Measurements from ENCODE around the gene CIROP. TPM values are rescaled to one million over a fixed set of nuclear protein-coding genes. Genes with fewer than 3 reads are reported as not detected.

The CIROP gene
- total and polyA plus RNA-seq, 9 of the 15 experiments (the other 6 are each of a cell fraction or from before 2014, with no cell fraction given) = not detected

DNA sequence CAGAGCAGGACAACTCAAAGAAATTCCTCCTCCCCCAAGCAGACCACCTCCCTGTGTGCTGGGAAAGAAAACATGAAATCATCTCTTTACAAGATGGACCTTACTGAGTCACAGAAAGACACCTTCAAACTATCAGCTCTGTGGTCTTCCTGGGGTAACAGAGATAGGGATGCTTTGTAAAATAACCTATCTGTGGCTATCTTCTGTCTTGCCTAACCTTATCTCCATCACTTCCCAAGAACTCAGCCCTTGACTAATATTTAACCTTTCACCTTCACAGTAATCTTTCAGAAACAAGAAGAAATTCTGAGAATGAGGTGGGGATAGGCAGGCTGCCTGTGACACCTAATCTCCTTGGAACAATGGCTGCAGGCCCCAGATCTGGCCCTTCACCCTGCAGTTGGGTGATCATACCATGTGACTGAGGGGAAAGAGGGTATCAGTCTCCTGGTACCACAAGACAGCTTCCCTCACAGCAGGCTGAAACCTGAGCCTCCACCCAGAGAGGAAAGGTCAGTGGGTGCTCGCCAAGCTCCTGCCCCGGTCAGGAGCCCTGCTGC is 41.6 kb upstream of the CIROP start (continued):
- TF ChIP-seq, protein P1, sequence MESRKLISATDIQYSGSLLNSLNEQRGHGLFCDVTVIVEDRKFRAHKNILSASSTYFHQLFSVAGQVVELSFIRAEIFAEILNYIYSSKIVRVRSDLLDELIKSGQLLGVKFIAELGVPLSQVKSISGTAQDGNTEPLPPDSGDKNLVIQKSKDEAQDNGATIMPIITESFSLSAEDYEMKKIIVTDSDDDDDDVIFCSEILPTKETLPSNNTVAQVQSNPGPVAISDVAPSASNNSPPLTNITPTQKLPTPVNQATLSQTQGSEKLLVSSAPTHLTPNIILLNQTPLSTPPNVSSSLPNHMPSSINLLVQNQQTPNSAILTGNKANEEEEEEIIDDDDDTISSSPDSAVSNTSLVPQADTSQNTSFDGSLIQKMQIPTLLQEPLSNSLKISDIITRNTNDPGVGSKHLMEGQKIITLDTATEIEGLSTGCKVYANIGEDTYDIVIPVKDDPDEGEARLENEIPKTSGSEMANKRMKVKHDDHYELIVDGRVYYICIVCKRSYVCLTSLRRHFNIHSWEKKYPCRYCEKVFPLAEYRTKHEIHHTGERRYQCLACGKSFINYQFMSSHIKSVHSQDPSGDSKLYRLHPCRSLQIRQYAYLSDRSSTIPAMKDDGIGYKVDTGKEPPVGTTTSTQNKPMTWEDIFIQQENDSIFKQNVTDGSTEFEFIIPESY (CRISPR knock-in tag; IDR thresholded peaks at IDR 0.05) = 0 out of 2 replicates have a peak, but pooled peaks have one; percentile 34
- TF ChIP-seq YY1 (IDR thresholded peaks at IDR 0.05; ENCODE audit: borderline replicate concordance in 1 of 3, control insufficient read depth in 1 of 3, extremely low read depth in 1 of 3, insufficient read depth in 3 of 3, insufficient read length in 1 of 3, insufficient replicate concordance in 2 of 3, low read depth in 1 of 3, low read length in 2 of 3) = peak in 2 of 3 experiments; percentile 22 to 72
- TF ChIP-seq ELF2 (CRISPR knock-in tag; IDR thresholded peaks at IDR 0.05) = no peak
- no peak for TF ChIP-seq ZKSCAN1 (IDR thresholded peaks at IDR 0.05; ENCODE audit: low read depth, low read length)
- no peak; the same call in 1 of the 2 replicates for TF ChIP-seq ZSCAN29 (IDR thresholded peaks at IDR 0.05)
- TF ChIP-seq ZNF24 (IDR thresholded peaks at IDR 0.05) = no peak
- no peak for TF ChIP-seq CBFB (CRISPR knock-in tag; IDR thresholded peaks at IDR 0.05)
- TF ChIP-seq, protein P2, sequence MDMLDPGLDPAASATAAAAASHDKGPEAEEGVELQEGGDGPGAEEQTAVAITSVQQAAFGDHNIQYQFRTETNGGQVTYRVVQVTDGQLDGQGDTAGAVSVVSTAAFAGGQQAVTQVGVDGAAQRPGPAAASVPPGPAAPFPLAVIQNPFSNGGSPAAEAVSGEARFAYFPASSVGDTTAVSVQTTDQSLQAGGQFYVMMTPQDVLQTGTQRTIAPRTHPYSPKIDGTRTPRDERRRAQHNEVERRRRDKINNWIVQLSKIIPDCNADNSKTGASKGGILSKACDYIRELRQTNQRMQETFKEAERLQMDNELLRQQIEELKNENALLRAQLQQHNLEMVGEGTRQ (CRISPR knock-in tag; IDR thresholded peaks at IDR 0.05) = peak; percentile 76
- peak; percentile 99 for TF ChIP-seq TEAD4 (IDR thresholded peaks at IDR 0.05; ENCODE audit: low read length)
- no peak for TF ChIP-seq TEAD4 (CRISPR knock-in tag; IDR thresholded peaks at IDR 0.05; ENCODE audit: borderline replicate concordance)
- TF ChIP-seq NR2C1 (IDR thresholded peaks at IDR 0.05) = peak; percentile 93
- peak; percentile 96 for TF ChIP-seq NR2C1 (tag; IDR thresholded peaks at IDR 0.05)
- no peak for TF ChIP-seq RBBP5 (IDR thresholded peaks at IDR 0.05; ENCODE audit: borderline replicate concordance, insufficient read depth, low read length, poor library complexity, severe bottlenecking)
- no peak for TF ChIP-seq XRCC3 (IDR thresholded peaks at IDR 0.05)
- no peak for TF ChIP-seq RFX5 (IDR thresholded peaks at IDR 0.05; ENCODE audit: low read depth, low read length)
- no peak for TF ChIP-seq ZNF3 (CRISPR knock-in tag; IDR thresholded peaks at IDR 0.05)
- TF ChIP-seq ZNF830 (CRISPR knock-in tag; IDR thresholded peaks at IDR 0.05) = no peak
- TF ChIP-seq CBX3 (IDR thresholded peaks at IDR 0.05; ENCODE audit: borderline replicate concordance in 1 of 2, low read length in 2 of 2) = 0 out of 3 replicates have a peak, but pooled peaks of 1 of the 2 experiments have one; percentile 31
- TF ChIP-seq KLF6 (CRISPR knock-in tag; IDR thresholded peaks at IDR 0.05; ENCODE audit: borderline replicate concordance) = no peak
- no peak for TF ChIP-seq FOXJ2 (tag; IDR thresholded peaks at IDR 0.05)
- TF ChIP-seq MTA1 (IDR thresholded peaks at IDR 0.05; ENCODE audit: borderline replicate concordance) = peak; percentile 85
- no peak for TF ChIP-seq FUS (optimal IDR thresholded peaks at IDR 0.05; ENCODE audit: low read depth, low read length)
- TF ChIP-seq ZNF780A (CRISPR knock-in tag; IDR thresholded peaks at IDR 0.05) = no peak
- no peak for TF ChIP-seq HEY1 (CRISPR knock-in tag; IDR thresholded peaks at IDR 0.05; ENCODE audit: borderline replicate concordance)
- peak; percentile 70; the same call in 1 of the 2 replicates for TF ChIP-seq ZNF766 (CRISPR knock-in tag; conservative IDR thresholded peaks at IDR 0.05)
- TF ChIP-seq MEIS2 (IDR thresholded peaks at IDR 0.05; ENCODE audit: partially characterized antibody) = peak; percentile 69
- TF ChIP-seq ZNF12 (CRISPR knock-in tag; IDR thresholded peaks at IDR 0.05) = no peak
- TF ChIP-seq, protein P3, sequence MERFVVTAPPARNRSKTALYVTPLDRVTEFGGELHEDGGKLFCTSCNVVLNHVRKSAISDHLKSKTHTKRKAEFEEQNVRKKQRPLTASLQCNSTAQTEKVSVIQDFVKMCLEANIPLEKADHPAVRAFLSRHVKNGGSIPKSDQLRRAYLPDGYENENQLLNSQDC (CRISPR knock-in tag; IDR thresholded peaks at IDR 0.05) = no peak
- TF ChIP-seq ZNF561 (CRISPR knock-in tag; conservative IDR thresholded peaks at IDR 0.05) = no peak

Data from K562 (cell line).